Measurements from ENCODE around the gene OR2K2. TPM values are rescaled to one million over a fixed set of nuclear protein-coding genes. Genes with fewer than 3 reads are reported as not detected.
"Not testable (repeated sequence)": the region's sequence is repeated elsewhere in the genome, so short reads cannot be mapped to it uniquely, and the experiment has no call there.

OR2K2 gene
- total RNA-seq, 4 donors from 2014 or later = not detected

DNA sequence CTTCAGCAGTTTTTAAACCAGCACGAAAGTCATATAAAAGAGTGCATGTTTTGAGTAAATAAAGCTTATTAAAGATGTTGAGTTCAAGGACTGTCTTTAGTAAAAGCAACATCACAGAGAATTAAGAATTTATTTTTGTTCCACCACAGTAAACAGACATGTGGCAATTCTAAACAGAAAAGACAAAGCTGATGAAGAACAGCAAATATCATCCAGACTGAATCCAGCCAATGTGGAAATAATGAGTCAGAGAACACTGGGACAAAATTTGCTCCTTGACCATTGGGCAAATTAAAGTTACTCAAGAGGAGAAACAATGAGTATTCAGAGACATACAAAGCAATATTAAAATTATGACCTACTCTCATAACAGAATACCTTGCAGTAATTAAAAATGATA, 28.8 kb downstream of the OR2K2 start:
- H3K27ac ChIP-seq = peak overlapping the region in 2 of 4 donors; percentile 17 to 58
- no peak overlapping the region for H3K4me3 ChIP-seq
- H3K4me1 ChIP-seq = peaks cover 0 to 9% (median 0%) of the 10 kb centered on the region in 3 donors
- intact Hi-C loops (cut with DNase I) = loop anchor here (5.0 kb wide), 1 partner anchor 664 kb away; no protein-coding TSS in a partner anchor
- TF ChIP-seq, protein P1, sequence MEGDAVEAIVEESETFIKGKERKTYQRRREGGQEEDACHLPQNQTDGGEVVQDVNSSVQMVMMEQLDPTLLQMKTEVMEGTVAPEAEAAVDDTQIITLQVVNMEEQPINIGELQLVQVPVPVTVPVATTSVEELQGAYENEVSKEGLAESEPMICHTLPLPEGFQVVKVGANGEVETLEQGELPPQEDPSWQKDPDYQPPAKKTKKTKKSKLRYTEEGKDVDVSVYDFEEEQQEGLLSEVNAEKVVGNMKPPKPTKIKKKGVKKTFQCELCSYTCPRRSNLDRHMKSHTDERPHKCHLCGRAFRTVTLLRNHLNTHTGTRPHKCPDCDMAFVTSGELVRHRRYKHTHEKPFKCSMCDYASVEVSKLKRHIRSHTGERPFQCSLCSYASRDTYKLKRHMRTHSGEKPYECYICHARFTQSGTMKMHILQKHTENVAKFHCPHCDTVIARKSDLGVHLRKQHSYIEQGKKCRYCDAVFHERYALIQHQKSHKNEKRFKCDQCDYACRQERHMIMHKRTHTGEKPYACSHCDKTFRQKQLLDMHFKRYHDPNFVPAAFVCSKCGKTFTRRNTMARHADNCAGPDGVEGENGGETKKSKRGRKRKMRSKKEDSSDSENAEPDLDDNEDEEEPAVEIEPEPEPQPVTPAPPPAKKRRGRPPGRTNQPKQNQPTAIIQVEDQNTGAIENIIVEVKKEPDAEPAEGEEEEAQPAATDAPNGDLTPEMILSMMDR (IDR thresholded peaks at IDR 0.05) = no peak
- no peak for TF ChIP-seq POLR2A (IDR thresholded peaks at IDR 0.05)
- 43 to 52% methylated on average over 1 of the region's 1 CpG for WGBS, 2 donors
- H3K9me3 ChIP-seq = no peaks in the 10 kb centered on the region
- no peak for DNase-seq
- H3K36me3 ChIP-seq = no peaks in the 10 kb centered on the region
- peaks cover 0 to 15% (median 0%) of the 10 kb centered on the region in 4 donors for H3K27me3 ChIP-seq

GRCh38 chr9:111300140-111300735, 29.8 kb downstream of the OR2K2 start:
- Histone ChIP-seq H3K4me3 (no peak overlapping the region), H3K27ac (peak overlapping the region in 2 of 4 donors; percentile 40 to 58), H3K4me1 (peaks cover 0 to 9% (median 0%) of the 10 kb centered on the region in 3 donors), H3K36me3 (no peaks in the 10 kb centered on the region), H3K27me3 (peaks cover 0 to 15% (median 0%) of the 10 kb centered on the region in 4 donors), H3K9me3 (no peaks in the 10 kb centered on the region)
- DNase-seq = no peak
- 79 to 84% methylated on average over 4 of the region's 4 CpGs for WGBS, 2 donors
- TF ChIP-seq POLR2A (IDR thresholded peaks at IDR 0.05) = no peak
- TF ChIP-seq, protein P1 (IDR thresholded peaks at IDR 0.05) = no peak
- intact Hi-C loops (cut with DNase I) = loop anchor here (5.0 kb wide), 1 partner anchor 663 kb away; no protein-coding TSS in a partner anchor

- H3K9me3 ChIP-seq; DNase-seq; H3K4me1 ChIP-seq; H3K36me3 ChIP-seq; intact Hi-C loops (cut with DNase I); H3K4me3 ChIP-seq: not testable (repeated sequence)
- 36 to 38% methylated on average over 4 of the region's 4 CpGs for WGBS, 2 donors
- Histone ChIP-seq H3K27ac (peak overlapping the region in 2 of 4 donors; percentile 54 to 58), H3K27me3 (peaks cover 0 to 15% (median 0%) of the 10 kb centered on the region in 4 donors)
Observed at GRCh38 chr9:111299599-111299966, 30.4 kb downstream of the OR2K2 start.

DNA sequence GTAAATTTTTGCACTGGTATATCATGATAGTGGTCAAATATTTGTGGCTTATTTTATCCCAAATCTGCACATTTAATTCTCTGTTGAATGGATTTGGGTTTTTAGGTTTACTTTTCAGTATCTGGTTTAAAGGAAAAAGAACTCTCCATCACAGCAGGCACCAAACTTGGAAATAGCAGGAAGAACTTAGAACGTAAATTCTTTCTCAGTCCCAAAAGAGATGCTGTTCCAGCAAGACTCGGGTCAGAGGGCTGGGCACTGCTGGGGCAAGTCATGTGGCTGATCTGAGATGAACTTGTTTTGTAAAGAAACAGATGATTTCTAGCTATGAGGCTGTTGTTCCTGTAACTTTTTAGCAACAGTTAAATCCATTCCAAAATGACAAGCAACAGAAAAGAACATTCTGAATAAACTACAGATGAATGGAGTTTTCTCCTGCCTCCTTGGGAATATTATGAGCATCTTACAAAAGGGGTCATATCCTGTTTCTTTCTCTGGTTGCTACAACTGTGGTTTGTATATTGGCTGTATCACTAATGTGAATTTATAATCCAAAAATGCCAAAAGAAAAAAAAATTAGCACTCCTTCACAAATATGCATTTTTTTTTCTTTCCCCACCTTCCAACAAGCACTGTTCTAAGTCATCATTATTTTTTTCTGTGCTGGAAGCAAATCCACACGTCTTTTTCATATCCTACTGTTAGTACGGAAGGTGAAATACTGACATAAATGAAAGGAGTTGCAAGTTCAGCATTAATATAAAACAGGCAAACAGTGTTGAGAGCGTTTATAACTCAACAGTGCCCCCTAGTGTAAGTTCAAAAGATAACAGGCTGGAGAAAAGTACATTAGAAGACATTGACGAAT, 31.1 kb downstream of the OR2K2 start:
- 10 to 16% methylated on average over 6 of the region's 6 CpGs for WGBS, 2 donors
- Histone ChIP-seq H3K9me3 (no peaks in the 10 kb centered on the region), H3K4me3 (no peak overlapping the region), H3K27me3 (peaks cover 0 to 15% (median 0%) of the 10 kb centered on the region in 4 donors), H3K4me1 (peaks cover 0 to 9% (median 0%) of the 10 kb centered on the region in 3 donors), H3K36me3 (no peaks in the 10 kb centered on the region), H3K27ac (peak overlapping the region in 2 of 4 donors; percentile 0 to 58)
- DNase-seq = no peak
- intact Hi-C loops (cut with DNase I) = no loop called here
- no peak for TF ChIP-seq POLR2A (IDR thresholded peaks at IDR 0.05)
- TF ChIP-seq, protein P1 (IDR thresholded peaks at IDR 0.05) = peak; percentile 70 to 90 (median 78)

GRCh38 chr9:111298111-111298510, 31.9 kb downstream of the OR2K2 start:
- TF ChIP-seq, protein P1 (IDR thresholded peaks at IDR 0.05) = no peak
- no peak for TF ChIP-seq POLR2A (IDR thresholded peaks at IDR 0.05)
- no peak for DNase-seq
- intact Hi-C loops (cut with DNase I) = no loop called here
- Histone ChIP-seq H3K36me3 (no peaks in the 10 kb centered on the region), H3K9me3 (no peaks in the 10 kb centered on the region), H3K4me3 (no peak overlapping the region), H3K27me3 (peaks cover 0 to 15% (median 0%) of the 10 kb centered on the region in 4 donors), H3K27ac (peak overlapping the region in 2 of 4 donors; percentile 0 to 58), H3K4me1 (peaks cover 0 to 9% (median 0%) of the 10 kb centered on the region in 3 donors)
- whole genome bisulfite sequencing, 2 donors = 62 to 75% methylated on average over 4 to 6 of the region's 6 CpGs
